Activated naive CD4-positive, alpha-beta T cell treated with anti-CD3 and anti-CD28 coated beads for 36 hours (primary cell): Measurements from ENCODE around the gene MAML3. TPM values are rescaled to one million over a fixed set of nuclear protein-coding genes. Genes with fewer than 3 reads are reported as not detected.

Experiments used
- CTCF ChIA-PET: fragments of 350-600 bp; sonication (Branson Sonifier 250); formaldehyde crosslinking; loops from one replicate; lab custom pipeline; 2021; ENCODE audit warnings: antibody characterized with exemption; lab: Charles Lee
- DNase-seq: peaks from one replicate; pipeline ENCODE4 v3.0.0-alpha.2; 2020
- H3K27ac Mint-ChIP-seq: one replicate; pipeline ENCODE4 v1.8.0; 2021; ENCODE audit warnings: mild to moderate bottlenecking, mixed read lengths
- H3K27me3 Mint-ChIP-seq: one replicate; pipeline ENCODE4 v1.8.0; 2021; ENCODE audit warnings: low read depth, mixed read lengths
- H3K36me3 Mint-ChIP-seq: one replicate; pipeline ENCODE4 v1.8.0; 2021; ENCODE audit warnings: low read depth, mixed read lengths
- H3K4me1 Mint-ChIP-seq: one replicate; pipeline ENCODE4 v1.8.0; 2021; ENCODE audit warnings: low read depth, mixed read lengths
- H3K4me3 Mint-ChIP-seq: one replicate; pipeline ENCODE4 v1.8.0; 2021; ENCODE audit warnings: mild to moderate bottlenecking, moderate library complexity, mixed read lengths
- H3K9me3 Mint-ChIP-seq: one replicate; pipeline ENCODE4 v1.8.0; 2021; ENCODE audit warnings: mixed read lengths
- intact Hi-C: fragments of 100-400 bp; cut with micrococcal nuclease; formaldehyde crosslinking; loops from one replicate; pipeline ENCODE4 v1.15.1; 2023
- total RNA-seq, 2 experiments: library from RNA; stranded (reverse); gene quantifications; one replicate each; pipeline ENCODE4 v1.2.3, GENCODE V29; 2021

The MAML3 gene
- total RNA-seq, 2 experiments from 2014 or later = 0.52 to 0.76 TPM

- DNase-seq = no peak
- H3K27ac Mint-ChIP-seq = no peak overlapping the region
- no peak overlapping the region for H3K4me3 Mint-ChIP-seq
- H3K27me3 Mint-ChIP-seq = no peaks in the 10 kb centered on the region
- CTCF ChIA-PET = no interaction called here
- no peaks in the 10 kb centered on the region for H3K36me3 Mint-ChIP-seq
- intact Hi-C loops = no loop called here
- H3K4me1 Mint-ChIP-seq = no peaks in the 10 kb centered on the region
- H3K9me3 Mint-ChIP-seq = no peaks in the 10 kb centered on the region
Observed at GRCh38 chr4:139915037-139915436, 238.9 kb downstream of the MAML3 start.

GRCh38 chr4:139913995-139914598 lies 239.9 kb downstream of the MAML3 start:
- DNase-seq = no peak
- Mint-ChIP-seq H3K4me3 (no peak overlapping the region), H3K4me1 (no peaks in the 10 kb centered on the region), H3K27ac (no peak overlapping the region), H3K36me3 (no peaks in the 10 kb centered on the region), H3K9me3 (no peaks in the 10 kb centered on the region), H3K27me3 (no peaks in the 10 kb centered on the region)
- CTCF ChIA-PET = interaction anchor here (0.9 kb wide), 1 partner anchor 8 kb away, joined by 3 read pairs; no protein-coding TSS in a partner anchor
- intact Hi-C loops = no loop called here

- H3K4me1 Mint-ChIP-seq = no peaks in the 10 kb centered on the region
- no peaks in the 10 kb centered on the region for H3K36me3 Mint-ChIP-seq
- no peaks in the 10 kb centered on the region for H3K9me3 Mint-ChIP-seq
- intact Hi-C loops = no loop called here
- no peaks in the 10 kb centered on the region for H3K27me3 Mint-ChIP-seq
- no peak for DNase-seq
- H3K27ac Mint-ChIP-seq = no peak overlapping the region
- H3K4me3 Mint-ChIP-seq = no peak overlapping the region
- CTCF ChIA-PET = interaction anchor here (0.9 kb wide), 1 partner anchor 8 kb away, joined by 3 read pairs; no protein-coding TSS in a partner anchor
Observed at GRCh38 chr4:139913398-139913990, 240.5 kb downstream of the MAML3 start.

- Mint-ChIP-seq H3K36me3 (no peaks in the 10 kb centered on the region), H3K4me3 (no peak overlapping the region), H3K27ac (no peak overlapping the region), H3K4me1 (no peaks in the 10 kb centered on the region), H3K27me3 (no peaks in the 10 kb centered on the region), H3K9me3 (no peaks in the 10 kb centered on the region)
- DNase-seq = no peak
- intact Hi-C loops = no loop called here
- CTCF ChIA-PET = no interaction called here
Observed at GRCh38 chr4:139912445-139912844, 241.5 kb downstream of the MAML3 start.

- H3K27me3 Mint-ChIP-seq = no peaks in the 10 kb centered on the region
Observed at GRCh38 chr4:139910106-139910505, 243.9 kb downstream of the MAML3 start.

GRCh38 chr4:139908636-139909437 lies 245.1 kb downstream of the MAML3 start:
- Mint-ChIP-seq H3K4me1 (no peaks in the 10 kb centered on the region), H3K27me3 (no peaks in the 10 kb centered on the region), H3K4me3 (no peak overlapping the region), H3K9me3 (no peaks in the 10 kb centered on the region), H3K27ac (no peak overlapping the region), H3K36me3 (peaks cover 3% of the 10 kb centered on the region)
- intact Hi-C loops = no loop called here
- no peak for DNase-seq
- CTCF ChIA-PET = interaction anchor here (0.6 to 1.0 kb wide), 3 partner anchors 13 to 66 kb away, joined by 3 read pairs; no protein-coding TSS in a partner anchor

More at GRCh38 chr4:139910106-139910505, 243.9 kb downstream of the MAML3 start:
- no peak overlapping the region for H3K27ac Mint-ChIP-seq
- H3K36me3 Mint-ChIP-seq = peaks cover 3% of the 10 kb centered on the region
- H3K9me3 Mint-ChIP-seq = no peaks in the 10 kb centered on the region
- H3K4me1 Mint-ChIP-seq = no peaks in the 10 kb centered on the region
- intact Hi-C loops = no loop called here
- CTCF ChIA-PET = no interaction called here
- H3K4me3 Mint-ChIP-seq = no peak overlapping the region
- DNase-seq = no peak

GRCh38 chr4:139907001-139907809 lies 246.8 kb downstream of the MAML3 start:
- H3K27ac Mint-ChIP-seq = no peak overlapping the region
- H3K36me3 Mint-ChIP-seq = peaks cover 3% of the 10 kb centered on the region
- no peaks in the 10 kb centered on the region for H3K27me3 Mint-ChIP-seq
- intact Hi-C loops = no loop called here
- no peaks in the 10 kb centered on the region for H3K9me3 Mint-ChIP-seq
- no peaks in the 10 kb centered on the region for H3K4me1 Mint-ChIP-seq
- CTCF ChIA-PET = no interaction called here
- H3K4me3 Mint-ChIP-seq = no peak overlapping the region
- no peak for DNase-seq

DNA sequence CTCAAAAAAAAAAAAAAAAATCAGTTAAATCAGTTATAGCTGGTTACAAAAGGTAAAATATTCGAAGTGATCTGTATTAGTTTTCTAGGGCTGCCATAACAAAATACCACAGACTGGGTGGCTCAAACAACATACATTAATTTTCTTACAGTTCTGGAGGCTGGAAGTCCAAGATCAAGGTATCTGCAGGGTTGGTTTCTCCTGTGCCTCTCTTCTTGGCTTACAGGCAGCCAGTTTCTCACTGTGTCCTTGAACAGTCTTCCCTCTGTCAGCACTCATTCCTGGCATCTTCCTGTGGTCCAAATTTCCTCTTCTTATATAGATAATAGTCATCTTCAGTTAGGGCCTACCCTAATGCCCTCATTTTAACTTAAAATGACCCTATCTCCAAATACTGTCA lies 248.5 kb downstream of the MAML3 start:
- H3K27ac Mint-ChIP-seq = no peak overlapping the region

GRCh38 chr4:139904406-139904805 lies 249.6 kb downstream of the MAML3 start:
- peaks cover 10% of the 10 kb centered on the region for H3K4me1 Mint-ChIP-seq
- intact Hi-C loops = loop anchor here (5.0 kb wide), 2 partner anchors 143 to 167 kb away; no protein-coding TSS in a partner anchor
- H3K27me3 Mint-ChIP-seq = peaks cover 2% of the 10 kb centered on the region
- peaks cover 3% of the 10 kb centered on the region for H3K36me3 Mint-ChIP-seq
- DNase-seq = no peak
- no peak overlapping the region for H3K4me3 Mint-ChIP-seq
- CTCF ChIA-PET = no interaction called here
- H3K27ac Mint-ChIP-seq = no peak overlapping the region
- H3K9me3 Mint-ChIP-seq = no peaks in the 10 kb centered on the region

More for the DNA sequence above, 248.5 kb downstream of the MAML3 start:
- Mint-ChIP-seq H3K27me3 (peaks cover 2% of the 10 kb centered on the region), H3K4me3 (no peak overlapping the region), H3K4me1 (peaks cover 10% of the 10 kb centered on the region), H3K9me3 (no peaks in the 10 kb centered on the region), H3K36me3 (peaks cover 3% of the 10 kb centered on the region)
- CTCF ChIA-PET = interaction anchor here (0.7 kb wide), 1 partner anchor 10 kb away, joined by 3 read pairs; no protein-coding TSS in a partner anchor
- DNase-seq = no peak
- intact Hi-C loops = no loop called here

DNA sequence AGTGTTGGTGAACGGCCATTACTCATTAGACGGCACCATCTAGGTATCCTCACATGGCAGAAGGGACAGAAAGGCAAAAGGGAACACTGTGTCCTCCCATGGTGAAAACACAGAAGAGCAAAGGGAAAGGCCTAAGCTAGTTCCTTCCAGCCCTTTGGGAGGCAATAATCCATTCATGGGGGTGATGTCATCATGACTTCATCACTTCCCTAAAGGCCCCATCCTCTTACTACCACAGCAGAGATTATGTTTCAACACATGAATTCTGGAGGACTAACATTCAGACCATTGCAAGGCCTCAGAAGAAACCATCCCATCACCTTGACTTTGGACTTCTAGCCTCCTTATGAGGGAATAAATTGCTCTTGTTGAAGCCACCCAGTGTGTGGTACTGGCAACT lies 250.1 kb downstream of the MAML3 start:
- Mint-ChIP-seq H3K36me3 (peaks cover 3% of the 10 kb centered on the region), H3K9me3 (no peaks in the 10 kb centered on the region), H3K27ac (no peak overlapping the region), H3K27me3 (peaks cover 2% of the 10 kb centered on the region), H3K4me1 (peaks cover 10% of the 10 kb centered on the region), H3K4me3 (no peak overlapping the region)
- CTCF ChIA-PET = no interaction called here
- intact Hi-C loops = loop anchor here (5.0 kb wide), 2 partner anchors 143 to 167 kb away; no protein-coding TSS in a partner anchor
- DNase-seq = no peak

DNA sequence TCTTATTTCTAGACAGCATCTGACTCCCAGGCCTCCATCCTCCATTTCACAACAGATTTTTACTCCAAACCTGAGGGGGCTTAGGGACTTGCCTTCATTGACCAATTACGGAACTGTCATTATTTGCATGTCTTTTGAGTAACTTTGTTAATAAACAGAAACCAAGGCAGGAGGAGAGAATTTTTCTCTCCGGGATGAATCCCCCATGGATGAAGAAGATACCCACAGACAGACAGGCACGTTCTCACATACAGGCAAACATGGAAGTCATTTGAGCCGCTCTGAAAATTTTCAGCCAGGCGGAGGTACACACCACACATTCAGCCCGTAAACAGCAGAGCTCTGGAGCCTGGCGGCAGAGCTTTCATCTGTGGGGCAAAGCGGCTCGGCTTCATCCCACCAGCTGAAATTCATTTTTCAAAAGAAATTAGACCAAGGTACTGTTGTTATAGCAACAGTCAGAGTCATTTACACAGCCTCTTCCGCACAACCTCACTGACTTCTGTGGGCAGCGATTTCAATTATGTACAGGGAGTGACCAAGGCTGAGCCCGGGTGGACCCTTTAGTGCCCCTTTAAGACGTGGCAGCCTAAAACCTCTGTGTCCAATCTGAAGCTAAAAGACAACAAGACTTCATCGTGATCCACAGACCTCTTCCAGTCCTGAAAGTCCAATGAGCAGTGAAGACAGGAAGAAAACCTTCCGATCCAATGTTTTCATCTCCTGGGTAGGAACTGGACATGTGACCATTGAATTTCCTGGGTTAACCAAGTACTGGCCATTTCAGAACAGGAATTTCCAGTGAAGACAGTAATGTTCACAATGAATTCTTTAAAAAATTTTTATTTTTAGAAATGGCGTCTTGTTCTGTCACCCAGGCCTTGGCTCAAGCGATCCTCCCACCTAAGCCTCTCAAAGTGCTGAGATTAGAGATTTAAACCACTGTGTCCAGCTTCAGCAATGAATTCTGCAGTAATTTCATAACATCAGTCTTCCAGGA lies 251.4 kb downstream of the MAML3 start:
- H3K27ac Mint-ChIP-seq = no peak overlapping the region
- H3K4me1 Mint-ChIP-seq = peaks cover 14% of the 10 kb centered on the region
- peaks cover 2% of the 10 kb centered on the region for H3K27me3 Mint-ChIP-seq
- DNase-seq = no peak
- peaks cover 3% of the 10 kb centered on the region for H3K36me3 Mint-ChIP-seq
- H3K9me3 Mint-ChIP-seq = no peaks in the 10 kb centered on the region
- H3K4me3 Mint-ChIP-seq = no peak overlapping the region
- intact Hi-C loops = loop anchor here (5.0 kb wide), 2 partner anchors 145 to 165 kb away; no protein-coding TSS in a partner anchor
- CTCF ChIA-PET = no interaction called here
